GM21529 (cell line): ENCODE results near the gene TDG.
A peak's percentile ranks its signal among the peaks of the same experiment; 100 is the strongest.

Experiments
- ATAC-seq: cut with Tn5 transposase; IDR thresholded peaks from one replicate; pipeline ENCODE4 v1.9.1; 2021; ENCODE audit not compliant: unreplicated experiment

Gene TDG

DNA sequence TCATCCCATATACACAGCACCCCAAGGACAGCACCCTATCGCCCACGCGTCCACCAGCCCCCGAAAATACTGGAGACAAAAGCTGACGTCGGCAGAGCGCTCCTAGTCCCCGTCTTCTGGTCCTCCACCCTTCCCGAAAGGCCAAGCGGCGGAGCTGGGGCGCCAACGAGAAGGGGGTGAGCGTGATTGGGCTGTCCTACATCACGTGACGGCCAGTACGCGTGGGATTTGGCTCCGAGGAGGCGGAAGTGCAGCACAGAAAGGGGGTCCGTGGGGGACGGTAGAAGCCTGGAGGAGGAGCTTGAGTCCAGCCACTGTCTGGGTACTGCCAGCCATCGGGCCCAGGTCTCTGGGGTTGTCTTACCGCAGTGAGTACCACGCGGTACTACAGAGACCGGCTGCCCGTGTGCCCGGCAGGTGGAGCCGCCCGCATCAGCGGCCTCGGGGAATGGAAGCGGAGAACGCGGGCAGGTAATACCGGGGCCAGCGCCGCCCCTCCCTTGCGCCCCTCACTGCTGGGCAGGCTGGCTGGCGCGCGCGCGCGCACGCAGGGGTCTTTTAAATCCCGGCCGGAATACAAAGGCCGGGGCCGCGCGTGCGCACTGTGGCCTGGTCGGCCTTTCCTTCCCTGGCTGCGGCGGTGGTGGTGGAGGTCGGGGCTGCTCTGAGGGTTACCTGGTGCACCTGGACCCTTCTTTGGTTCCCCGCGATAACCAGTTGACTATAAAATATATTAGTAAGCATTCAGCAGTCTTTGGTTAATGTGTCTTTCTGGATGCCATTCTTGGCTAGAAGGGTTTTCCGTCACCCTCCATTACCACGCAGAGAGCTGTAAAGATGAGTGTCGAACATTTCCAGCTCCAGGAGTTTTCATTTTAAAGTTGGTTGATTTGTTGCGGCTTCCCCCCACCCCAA lies at the start of gene TDG:
Gene TDG, plus strand, starts transcription at position 283 of the 915 bp plus-strand sequence. Its CDS starts 166 bp downstream, at position 449.
- peak; percentile 92 for ATAC-seq

- no peak for ATAC-seq
Observed at GRCh38 chr12:103917873-103918272, 47.8 kb upstream of the TDG start.

- ATAC-seq: peak; percentile 44
Observed at GRCh38 chr12:103924761-103925641, 40.7 kb upstream of the TDG start.

- ATAC-seq: peak; percentile 14
Observed at GRCh38 chr12:103928682-103929045, 37.0 kb upstream of the TDG start.

DNA sequence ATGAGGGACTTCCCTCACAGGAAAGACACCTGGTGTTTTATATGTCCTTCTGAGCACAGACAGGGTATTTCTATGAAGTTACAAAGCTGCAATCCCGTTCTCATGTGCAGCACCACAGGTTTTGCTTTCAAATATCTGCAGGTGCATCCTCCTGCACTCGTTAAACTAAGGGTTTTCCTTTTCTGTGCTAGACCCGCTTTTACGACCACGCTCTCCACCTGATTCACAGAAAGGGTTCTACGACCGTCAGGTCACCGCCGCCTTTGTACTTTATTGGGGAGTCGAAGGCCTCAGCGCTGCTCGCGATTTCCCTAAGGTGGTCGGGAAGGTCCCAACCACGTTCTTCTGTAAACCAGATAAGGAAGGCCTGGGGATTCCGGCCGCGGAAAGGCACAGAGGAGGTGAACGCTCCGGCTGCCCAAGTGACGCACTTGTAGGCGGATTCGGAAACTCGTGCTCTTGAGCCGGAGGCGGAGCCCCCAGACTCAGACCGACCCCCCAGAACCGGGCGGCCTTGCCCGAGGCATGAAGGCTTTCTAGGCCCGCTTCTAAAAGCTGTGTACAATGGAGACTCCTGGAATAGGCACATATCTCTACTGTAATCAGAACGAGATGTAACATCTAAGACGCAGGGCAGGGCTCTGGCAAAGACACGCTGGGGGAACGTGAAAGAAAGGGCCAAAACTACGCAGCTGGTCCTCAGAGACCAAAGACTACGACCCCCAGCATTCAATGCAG lies 36.5 kb upstream of the TDG start:
- peak; percentile 19 for ATAC-seq

- no peak for ATAC-seq
Observed at GRCh38 chr12:103929784-103930033, 36.0 kb upstream of the TDG start.

GRCh38 chr12:103930034-103930786 lies 35.5 kb upstream of the TDG start, which contains the start of gene HSP90B1:
TSS of gene HSP90B1 (plus strand) at chr12:103930410. CDS start at chr12:103930516, 106 bp downstream.
- peak; percentile 55 for ATAC-seq

DNA sequence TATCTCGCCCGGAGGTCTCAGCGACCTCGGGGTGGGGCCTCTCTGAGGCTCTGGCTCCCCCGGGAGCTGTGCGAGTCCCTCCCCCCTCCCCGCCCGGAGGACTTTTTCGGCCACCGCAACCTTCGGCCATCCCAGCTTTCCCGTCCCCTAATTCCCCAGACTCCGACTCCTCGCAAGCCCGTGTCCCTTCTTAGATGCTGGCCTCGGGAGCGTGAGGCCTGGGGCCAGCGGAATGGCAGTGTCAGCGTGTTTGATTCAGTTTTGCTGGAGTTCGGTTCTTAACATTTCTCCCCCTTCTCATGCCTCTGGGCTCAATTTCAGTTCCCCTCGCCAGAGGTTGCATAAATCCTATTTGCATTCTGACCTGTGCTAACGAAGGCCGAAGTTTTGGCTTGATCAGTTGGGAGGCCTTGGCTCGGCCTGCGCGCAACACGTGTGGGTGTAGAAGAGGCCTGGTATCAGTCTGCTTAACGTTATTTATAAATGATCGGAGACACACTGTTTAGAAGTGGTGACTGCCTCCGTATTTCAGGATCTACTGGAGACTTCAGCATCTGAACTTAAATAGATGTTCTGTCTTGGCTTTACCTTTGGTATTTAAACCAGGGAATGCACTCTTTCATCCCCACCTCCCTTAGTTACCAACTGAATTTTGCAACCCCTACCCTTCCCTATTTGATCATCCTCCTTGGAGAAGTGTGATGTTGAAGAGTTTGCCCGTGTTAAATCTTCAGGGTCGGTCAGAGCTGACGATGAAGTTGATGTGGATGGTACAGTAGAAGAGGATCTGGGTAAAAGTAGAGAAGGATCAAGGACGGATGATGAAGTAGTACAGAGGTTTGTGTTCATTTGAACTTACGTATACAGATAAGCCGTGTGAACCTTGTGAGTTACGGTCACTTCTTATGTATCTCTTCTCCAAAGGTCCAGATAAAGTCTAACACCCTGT lies 34.6 kb upstream of the TDG start:
- no peak for ATAC-seq

- no peak for ATAC-seq
Observed at GRCh38 chr12:103933237-103933636, 32.4 kb upstream of the TDG start.

- ATAC-seq: no peak
Observed at GRCh38 chr12:103936679-103937078, 29.0 kb upstream of the TDG start.

DNA sequence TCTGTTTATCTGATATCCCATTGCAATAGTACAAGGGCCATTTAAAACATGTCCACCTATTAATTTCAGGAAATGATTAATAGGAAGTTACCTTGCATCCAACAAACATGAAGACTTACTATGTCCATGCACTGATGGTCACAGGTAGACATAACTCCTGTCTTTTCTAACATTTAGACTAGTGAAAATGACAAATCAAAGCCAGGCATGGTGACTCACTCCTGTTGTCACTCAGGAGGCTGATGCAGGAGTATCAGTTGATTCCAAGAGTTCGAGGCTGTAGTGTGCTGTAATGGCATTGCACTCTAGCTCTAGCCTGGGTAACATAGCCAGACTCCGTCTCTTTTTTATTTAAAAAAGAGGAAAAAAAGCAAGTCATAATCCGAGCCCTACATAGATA lies 20.7 kb upstream of the TDG start:
- ATAC-seq: no peak

GRCh38 chr12:103947871-103948555 lies 17.7 kb upstream of the TDG start:
- ATAC-seq: no peak

DNA sequence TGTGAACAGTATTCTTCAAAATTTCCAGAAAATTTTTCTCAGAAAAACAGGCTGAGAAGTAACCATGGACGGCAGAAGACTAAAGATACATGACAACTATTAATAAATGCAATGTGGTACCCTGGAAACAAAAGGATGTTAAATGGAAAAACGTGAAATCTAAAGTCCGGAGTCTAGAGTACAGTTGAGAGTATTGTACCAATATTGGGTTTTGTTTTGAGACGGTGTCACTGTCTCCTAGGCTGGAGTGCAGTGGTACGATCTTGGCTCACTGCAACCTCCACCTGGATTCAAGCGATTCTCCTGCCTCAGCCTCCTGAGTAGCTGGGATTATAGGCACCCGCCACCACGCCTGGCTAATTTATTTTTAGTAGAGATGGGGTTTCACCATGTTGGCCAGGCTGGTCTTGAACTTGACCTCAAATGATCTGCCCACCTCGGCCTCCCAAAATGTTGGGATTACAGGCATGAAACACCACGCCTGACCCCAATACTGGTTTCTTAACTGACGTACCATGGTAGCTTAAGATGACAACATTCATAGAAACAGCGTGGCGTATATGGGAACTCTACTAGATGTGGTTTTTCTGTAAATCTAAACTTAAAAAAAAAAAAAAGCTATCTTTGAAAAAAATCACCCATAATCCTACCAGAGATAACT lies 16.8 kb upstream of the TDG start:
- no peak for ATAC-seq

DNA sequence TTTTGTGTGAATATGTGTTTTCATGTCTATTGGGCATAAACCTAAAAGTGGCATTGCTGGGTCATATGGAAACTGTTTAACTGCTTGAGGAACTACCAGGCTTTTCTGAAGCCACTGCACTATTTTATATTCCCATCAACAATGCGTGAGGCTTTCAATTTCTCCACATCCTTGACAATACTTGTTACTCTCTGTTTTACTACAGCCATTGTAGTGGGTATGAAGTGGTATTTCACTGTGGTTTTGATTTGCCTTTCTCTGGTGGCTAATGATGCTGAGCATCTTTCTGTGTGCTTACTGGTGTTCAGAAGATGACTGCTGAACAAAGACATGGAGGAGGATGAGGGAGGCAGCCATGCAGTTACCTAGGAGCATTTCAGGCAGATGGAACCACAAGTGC lies 13.2 kb upstream of the TDG start:
- ATAC-seq: no peak

DNA sequence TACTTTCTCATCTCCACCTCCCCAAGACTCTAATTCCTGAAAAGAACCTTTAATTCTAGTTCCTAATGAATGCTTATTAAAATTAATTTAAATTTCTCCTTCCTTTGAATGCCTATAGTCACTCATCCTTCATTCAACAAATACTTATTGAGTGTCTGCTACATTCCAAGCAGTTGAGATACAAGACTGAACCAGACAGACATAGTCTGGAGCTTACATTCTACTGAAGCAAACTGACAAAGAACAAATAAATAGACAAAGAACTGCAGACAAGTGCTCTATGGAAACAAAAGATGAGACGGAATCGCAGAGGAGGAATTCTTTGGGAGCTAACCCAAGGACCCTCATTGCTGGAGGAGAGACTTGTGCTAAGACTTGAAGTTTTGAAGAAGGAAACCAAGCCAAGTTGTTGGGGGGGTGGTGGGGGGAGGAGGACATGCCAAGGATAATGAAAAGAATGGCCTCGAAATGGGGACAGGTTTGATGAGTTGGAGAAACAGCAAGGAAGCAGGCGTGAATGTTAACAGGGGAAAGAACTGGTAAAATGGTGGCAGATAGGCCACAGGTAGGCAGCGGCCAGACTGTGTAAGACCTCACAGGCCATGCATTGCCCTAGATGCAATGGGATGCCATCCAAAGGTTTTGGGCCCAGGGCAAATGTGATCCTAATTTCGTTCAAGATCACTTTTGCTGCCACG lies 9.7 kb upstream of the TDG start:
- no peak for ATAC-seq

- ATAC-seq: peak; percentile 30
Observed at GRCh38 chr12:103956509-103957027, 9.1 kb upstream of the TDG start.

DNA sequence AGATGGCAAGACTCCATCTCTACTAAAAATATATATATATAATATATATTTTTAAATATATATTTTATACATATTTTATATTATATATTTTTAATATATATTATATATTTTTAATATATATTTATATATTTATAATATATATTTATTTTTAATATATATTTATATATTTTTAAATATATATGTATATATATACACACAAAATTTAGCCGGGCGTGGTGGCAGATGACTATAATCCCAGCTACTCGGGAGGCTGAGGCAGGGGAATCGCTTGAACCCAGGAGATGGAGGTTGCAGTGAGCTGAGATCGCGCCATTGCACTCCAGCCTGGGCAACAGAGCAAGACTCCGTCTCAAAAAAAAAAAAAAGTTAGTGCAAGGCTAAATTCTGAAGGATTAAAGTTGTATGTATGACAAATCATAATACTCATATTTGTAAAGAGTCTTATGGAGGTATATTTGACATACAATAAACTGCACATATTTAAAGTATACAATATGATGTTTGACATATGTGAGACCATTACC lies 7.7 kb upstream of the TDG start:
- ATAC-seq: no peak
